ENCODE results near the gene WNT7A. TPM values are rescaled to one million over a fixed set of nuclear protein-coding genes. Genes with fewer than 3 reads are reported as not detected.

Gene WNT7A
- total RNA-seq, 1 experiment from 2014 or later: not detected

DNA sequence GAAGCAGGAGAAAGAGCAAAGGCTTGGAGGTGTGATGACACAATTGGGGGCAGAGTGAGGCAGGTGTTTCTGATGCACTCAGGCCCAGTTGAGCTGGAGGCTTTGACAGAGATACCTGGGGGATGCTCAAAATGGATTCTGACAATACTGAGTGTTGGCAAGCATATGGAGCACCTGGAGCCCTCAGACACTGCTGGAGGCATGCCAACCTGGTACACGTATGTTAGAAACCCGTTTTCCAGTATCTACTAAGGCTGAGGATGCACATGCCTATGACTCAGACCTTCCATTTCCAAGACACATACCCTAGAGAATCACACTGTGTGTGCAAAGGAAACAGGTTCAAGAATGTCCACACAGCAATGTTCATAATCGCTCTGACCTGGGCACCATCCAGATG is 58.7 kb downstream of the WNT7A start:
- WGBS (ENCODE audit: extremely low coverage, insufficient read length, low lambda C conversion rate): no CpG with 5 or more reads among the region's 3 CpGs

More for the DNA sequence above, 58.7 kb downstream of the WNT7A start:
- Histone ChIP-seq H3K79me2 (ENCODE audit: insufficient read depth, low read length) (no peaks in the 10 kb centered on the region), H2AK5ac (ENCODE audit: insufficient read length, low read length) (no peak overlapping the region), H3K23me2 (ENCODE audit: insufficient read length, low read depth, low read length, poor library complexity, severe bottlenecking) (no peaks in the 10 kb centered on the region), H3K23ac (ENCODE audit: insufficient read length, low read depth, low read length) (no peak overlapping the region), H3K14ac (ENCODE audit: insufficient read depth, low read length) (no peak overlapping the region; the same call in 1 of the 2 replicates), H2BK5ac (ENCODE audit: insufficient read length, low read length) (no peak overlapping the region), H3K18ac (ENCODE audit: insufficient read length, low read depth, low read length) (no peak overlapping the region), H2BK20ac (ENCODE audit: low read depth, low read length, poor library complexity, severe bottlenecking) (no peak overlapping the region), H3K4me2 (ENCODE audit: insufficient read depth, insufficient read length, low read length) (no peak overlapping the region), H4K5ac (ENCODE audit: insufficient read length, low read depth, low read length) (no peak overlapping the region), H3K4me1 (ENCODE audit: insufficient read depth, low read length) (no peaks in the 10 kb centered on the region), H2BK12ac (ENCODE audit: insufficient read length, low read depth, low read length) (no peak overlapping the region), H3K9ac (ENCODE audit: extremely low read depth, insufficient read length, low read length) (no peak overlapping the region), H4K91ac (ENCODE audit: insufficient read length, low read depth, low read length) (no peak overlapping the region), H2BK15ac (ENCODE audit: low read depth, low read length) (no peak overlapping the region), H3K4ac (ENCODE audit: low read depth, low read length) (no peak overlapping the region), H2AFZ (ENCODE audit: low read length) (no peak overlapping the region), H4K20me1 (ENCODE audit: control insufficient read depth, insufficient read depth, insufficient read length) (no peaks in the 10 kb centered on the region), H3K27ac (ENCODE audit: insufficient read length, low read depth, low read length) (no peak overlapping the region), H2BK120ac (ENCODE audit: low read depth, low read length, poor library complexity, severe bottlenecking) (no peak overlapping the region), H3K56ac (ENCODE audit: insufficient read length, low read depth, low read length) (no peak overlapping the region), H3T11ph (ENCODE audit: low read length) (no peak overlapping the region), H3K79me1 (ENCODE audit: insufficient read depth, low read depth, low read length, poor library complexity, severe bottlenecking) (no peaks in the 10 kb centered on the region), H4K8ac (replicated peaks; ENCODE audit: insufficient read length, low read depth, low read length) (no peak overlapping the region), H3K9me3 (ENCODE audit: control insufficient read depth, low read depth, low read length) (peaks cover 11% of the 10 kb centered on the region), H3K27me3 (ENCODE audit: insufficient read depth, low read length) (no peaks in the 10 kb centered on the region)
- no peak for DNase-seq
- TF ChIP-seq, protein P1, sequence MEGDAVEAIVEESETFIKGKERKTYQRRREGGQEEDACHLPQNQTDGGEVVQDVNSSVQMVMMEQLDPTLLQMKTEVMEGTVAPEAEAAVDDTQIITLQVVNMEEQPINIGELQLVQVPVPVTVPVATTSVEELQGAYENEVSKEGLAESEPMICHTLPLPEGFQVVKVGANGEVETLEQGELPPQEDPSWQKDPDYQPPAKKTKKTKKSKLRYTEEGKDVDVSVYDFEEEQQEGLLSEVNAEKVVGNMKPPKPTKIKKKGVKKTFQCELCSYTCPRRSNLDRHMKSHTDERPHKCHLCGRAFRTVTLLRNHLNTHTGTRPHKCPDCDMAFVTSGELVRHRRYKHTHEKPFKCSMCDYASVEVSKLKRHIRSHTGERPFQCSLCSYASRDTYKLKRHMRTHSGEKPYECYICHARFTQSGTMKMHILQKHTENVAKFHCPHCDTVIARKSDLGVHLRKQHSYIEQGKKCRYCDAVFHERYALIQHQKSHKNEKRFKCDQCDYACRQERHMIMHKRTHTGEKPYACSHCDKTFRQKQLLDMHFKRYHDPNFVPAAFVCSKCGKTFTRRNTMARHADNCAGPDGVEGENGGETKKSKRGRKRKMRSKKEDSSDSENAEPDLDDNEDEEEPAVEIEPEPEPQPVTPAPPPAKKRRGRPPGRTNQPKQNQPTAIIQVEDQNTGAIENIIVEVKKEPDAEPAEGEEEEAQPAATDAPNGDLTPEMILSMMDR (conservative IDR thresholded peaks at IDR 0.05): no peak
- Mint-ChIP-seq H3K9me3 (peaks cover 7 to 12% of the 10 kb centered on the region in 2 experiments), H3K4me3 (no peak overlapping the region), H3K36me3 (ENCODE audit: insufficient read depth in 1 of 3, low read depth in 3 of 3) (peaks cover 0 to 5% (median 3%) of the 10 kb centered on the region in 3 experiments; a peak in 4 of 7 replicates), H3K27me3 (ENCODE audit: low read depth) (peaks cover 6% of the 10 kb centered on the region), H3K4me1 (peaks cover 3 to 10% of the 10 kb centered on the region in 2 experiments; a peak in 3 of 4 replicates), H3K27ac (no peak overlapping the region)

All from H9 (cell line).